ENCODE measurements around the gene FAM83F.

DNA sequence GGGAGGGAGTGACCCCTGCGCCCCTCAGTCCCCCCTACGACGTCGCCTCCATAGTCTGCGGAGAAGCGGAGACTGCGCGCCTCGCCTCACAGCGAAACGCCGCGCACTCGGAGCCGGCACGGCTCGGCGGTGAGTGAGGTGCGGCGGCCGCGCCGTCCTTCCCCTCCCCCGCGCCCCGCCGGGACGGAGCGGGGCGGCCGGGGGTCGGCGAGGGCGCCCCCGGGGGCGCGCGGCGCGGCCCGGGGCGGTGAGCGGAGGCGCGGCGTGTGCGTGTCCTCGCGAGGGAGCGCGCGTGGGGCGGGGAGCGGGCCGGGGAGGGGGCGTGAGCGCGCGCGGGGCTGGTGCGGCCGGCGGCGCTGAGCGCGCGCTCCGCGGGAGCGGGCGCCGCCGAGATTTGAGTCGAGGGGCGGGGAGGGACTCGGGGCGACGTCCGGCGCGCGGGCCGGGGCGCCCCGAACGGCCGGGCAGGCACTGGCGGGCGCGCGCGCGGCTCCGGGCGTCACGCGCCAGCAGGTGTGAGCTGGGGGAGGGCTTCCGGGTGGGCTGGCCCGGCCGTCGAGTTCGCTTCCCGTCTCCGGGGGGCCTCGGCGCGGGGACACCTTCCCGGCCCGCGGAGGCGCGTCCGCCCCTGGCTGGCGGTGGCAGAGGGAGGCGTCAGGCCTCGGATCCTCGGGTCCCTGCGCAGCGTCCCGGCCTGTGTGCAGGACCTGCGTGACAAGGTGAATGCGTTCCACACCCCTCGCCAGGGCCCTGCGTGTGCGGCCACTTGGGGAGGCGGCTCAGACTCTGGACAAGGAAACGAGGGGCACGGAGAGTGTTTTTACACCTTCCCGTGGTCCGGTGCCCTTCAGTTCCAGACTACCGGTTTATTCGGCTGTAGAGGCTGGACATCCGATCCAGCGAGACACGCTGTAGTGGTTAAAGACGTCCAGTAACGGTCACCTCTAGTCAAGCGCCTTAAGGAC is 50.4 kb downstream of the FAM83F start:
- peak in 1 of 2 donors; percentile 33 for TF ChIP-seq POLR2A (IDR thresholded peaks at IDR 0.05)
- TF ChIP-seq, protein P1, sequence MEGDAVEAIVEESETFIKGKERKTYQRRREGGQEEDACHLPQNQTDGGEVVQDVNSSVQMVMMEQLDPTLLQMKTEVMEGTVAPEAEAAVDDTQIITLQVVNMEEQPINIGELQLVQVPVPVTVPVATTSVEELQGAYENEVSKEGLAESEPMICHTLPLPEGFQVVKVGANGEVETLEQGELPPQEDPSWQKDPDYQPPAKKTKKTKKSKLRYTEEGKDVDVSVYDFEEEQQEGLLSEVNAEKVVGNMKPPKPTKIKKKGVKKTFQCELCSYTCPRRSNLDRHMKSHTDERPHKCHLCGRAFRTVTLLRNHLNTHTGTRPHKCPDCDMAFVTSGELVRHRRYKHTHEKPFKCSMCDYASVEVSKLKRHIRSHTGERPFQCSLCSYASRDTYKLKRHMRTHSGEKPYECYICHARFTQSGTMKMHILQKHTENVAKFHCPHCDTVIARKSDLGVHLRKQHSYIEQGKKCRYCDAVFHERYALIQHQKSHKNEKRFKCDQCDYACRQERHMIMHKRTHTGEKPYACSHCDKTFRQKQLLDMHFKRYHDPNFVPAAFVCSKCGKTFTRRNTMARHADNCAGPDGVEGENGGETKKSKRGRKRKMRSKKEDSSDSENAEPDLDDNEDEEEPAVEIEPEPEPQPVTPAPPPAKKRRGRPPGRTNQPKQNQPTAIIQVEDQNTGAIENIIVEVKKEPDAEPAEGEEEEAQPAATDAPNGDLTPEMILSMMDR (IDR thresholded peaks at IDR 0.05) = no peak
